Medulla oblongata (tissue), 1 donor: Measurements from ENCODE around the gene NCOA7.
"Not testable (repeated sequence)": the region's sequence is repeated elsewhere in the genome, so short reads cannot be mapped to it uniquely, and the experiment has no call there.

Experiments used
- DNase-seq: peaks from one replicate; pipeline ENCODE4 v3.0.0-alpha.2; 2015; ENCODE audit errors: extremely low spot score

The NCOA7 gene

DNA sequence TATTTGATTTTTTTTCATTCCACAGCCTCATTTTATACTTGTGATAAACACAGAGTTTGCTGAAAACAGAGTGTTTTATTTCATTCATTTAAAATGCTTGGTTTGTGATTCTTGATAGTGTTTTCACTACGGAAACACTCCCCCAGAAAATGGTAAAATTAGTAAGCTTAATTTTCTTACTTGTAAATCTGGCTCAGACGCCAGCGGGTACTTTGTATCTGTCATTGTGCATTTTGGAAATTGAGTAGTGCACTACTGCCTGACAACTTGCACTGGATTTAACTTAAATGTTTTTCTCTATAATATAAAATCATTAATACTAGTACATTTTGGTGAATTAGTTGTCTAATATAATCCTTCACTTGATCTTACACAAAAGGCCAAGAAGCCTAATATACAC lies 128.9 kb downstream of the NCOA7 start:
- DNase-seq = no peak

DNA sequence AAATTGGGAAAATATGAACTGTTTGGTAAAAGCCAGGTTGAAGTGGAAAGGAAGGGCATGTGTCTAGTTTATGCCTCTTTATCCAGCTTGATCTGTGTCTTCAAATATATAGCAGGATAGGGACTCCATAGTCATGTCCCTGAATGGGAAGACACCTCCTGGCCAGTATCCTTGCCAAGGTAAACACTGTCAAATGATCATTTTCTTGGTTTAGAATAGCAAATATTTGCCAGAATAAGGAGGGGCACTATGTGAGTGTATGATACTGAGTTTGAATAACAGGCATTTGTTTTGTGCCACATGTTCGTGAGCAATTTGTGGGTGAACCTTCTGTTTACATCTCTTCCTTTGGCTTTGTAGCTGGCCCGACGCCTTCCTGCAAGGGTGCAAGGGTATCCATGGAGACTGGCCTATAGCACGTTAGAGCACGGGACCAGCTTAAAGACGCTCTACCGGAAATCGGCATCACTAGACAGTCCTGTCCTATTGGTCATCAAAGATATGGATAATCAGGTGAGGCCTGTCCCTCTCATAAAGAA lies 131.6 kb downstream of the NCOA7 start:
- DNase-seq = no peak

DNA sequence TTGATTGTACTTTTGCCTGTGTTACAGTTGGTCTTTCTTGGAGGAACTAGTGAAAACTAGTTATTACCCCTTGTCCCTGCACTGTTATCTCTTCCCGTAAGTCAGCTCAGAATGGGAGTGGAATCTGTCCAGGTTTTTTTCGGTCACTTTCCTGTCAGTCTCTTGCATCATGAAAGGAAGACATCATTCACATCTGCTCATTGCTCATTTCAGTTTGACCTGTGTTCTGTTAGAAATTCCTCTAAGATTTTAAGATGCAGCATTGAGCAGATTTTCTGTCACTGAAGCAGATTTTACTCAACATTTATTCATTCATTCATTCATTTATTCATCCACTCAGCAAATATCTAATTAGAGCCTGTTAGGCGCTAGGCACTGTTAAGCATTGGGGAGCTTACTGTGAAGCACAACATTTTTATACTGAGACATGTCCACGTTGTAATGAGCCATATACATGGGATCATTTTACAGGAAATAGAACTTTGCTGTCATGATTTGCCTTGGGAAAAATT lies 132.7 kb downstream of the NCOA7 start:
- no peak for DNase-seq

DNA sequence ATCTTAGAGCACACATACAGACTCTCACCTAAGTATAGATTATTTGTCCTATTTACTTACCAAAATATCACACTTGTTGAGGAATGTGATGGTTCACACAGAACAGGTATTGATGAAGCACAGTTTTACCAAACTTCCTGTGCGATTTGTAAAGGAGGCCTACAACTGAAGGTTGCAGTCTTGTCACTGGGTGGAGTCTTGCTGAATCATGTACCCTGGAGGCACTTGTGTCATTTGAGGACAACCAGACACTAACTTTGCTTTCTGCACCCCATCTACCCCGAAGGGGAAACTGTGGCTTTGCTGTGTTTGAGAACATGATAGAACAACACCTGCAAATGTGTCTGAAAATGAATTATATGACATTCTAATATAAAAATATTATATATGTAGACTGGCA lies 133.4 kb downstream of the NCOA7 start:
- DNase-seq = no peak

DNA sequence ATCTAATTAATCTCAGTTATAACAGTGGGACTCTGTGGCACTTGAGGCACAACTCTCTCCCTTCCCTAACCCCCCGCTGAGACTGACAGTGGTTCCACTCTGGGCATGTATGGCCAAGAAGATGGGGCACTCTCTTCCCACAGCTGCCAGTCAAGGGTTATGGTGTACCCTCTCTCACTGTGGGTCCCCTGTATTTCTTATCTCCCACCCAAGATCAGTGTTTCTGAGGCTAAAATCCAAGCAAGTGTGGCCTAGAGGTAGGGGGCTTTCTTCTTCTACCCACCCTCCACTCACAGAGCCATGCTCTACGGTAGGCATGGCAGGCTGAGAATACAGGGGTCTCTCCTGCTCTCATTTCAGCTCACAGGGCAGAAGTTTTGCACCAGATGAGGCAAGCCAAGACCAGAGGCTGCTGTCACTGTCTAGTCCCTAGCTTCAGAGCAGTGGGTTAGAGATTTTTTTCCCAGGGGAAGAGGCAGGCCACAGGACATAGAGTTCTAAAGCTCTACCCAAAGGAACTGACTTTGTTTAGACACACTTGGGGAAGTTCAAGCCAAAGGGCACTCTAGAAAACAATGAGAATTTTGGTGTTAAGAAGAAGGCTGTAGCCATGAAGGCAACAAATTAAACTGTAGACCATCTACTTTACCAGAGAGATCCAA lies 134.1 kb downstream of the NCOA7 start:
- DNase-seq = no peak

DNA sequence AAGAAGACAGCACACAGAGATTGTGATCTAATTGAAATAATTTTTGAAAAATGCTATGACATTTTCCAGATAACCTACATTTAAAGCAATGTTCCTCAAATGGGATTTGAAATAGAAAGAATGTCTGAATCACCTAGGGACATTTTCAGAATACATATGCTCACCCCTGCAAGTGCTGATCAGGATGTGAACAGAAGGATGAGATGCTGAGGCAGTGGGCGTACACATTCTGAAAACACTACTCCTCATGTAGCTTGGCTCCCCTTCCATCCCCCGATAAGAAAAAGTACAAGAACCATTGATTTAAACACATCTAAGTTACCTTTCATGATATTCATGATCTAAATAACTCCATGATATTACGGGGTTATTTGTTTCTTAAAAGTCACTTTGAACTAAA lies 136.0 kb downstream of the NCOA7 start:
- no peak for DNase-seq

DNA sequence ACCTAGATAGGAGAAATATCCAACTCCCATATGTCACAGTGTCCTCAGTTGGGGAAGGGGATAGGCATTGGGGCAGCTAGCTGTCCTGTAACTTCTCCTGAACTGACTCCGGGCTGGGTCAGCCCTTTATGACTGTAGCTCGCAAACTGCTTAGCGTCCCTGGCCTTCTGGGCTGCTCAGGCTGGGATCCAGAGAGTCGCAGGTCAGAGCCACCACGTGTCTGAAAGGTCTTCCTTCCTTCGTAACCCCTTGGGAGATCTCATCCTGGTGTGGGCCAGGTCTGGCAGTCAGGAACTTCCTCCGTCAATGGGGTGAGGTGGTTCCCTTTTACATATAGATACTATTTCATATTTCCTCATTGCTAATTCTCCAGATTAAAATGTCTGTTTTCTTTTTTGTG lies 137.0 kb downstream of the NCOA7 start:
- DNase-seq = no peak

DNA sequence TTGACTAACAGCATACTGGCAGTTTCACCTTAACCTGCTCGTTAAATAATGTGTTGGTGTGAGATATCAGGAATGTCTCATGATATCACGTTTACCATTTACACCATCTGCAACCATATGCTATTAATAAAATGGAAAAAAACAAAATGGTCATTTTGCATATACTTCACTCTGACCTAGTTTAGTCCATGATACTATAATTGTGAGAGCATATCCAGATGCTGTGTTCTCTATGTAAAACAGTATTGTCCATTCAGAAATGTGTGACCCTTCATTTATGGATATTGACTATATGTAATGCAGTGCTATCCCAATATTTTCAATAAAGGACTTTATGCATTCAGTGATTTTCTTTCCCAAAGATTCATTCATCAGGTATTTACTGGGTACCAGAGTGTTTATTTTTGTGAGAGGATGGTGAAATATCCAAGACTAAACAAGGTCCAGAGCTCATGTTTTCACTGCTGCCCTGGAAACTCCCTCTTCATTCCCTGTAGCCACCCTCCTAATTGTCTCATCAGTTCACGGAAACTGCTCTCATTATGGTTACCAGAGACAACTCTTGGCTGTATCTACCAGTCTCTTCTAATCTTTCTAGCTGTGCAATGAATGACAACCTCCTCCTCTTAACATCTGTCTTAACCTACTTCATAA lies 140.1 kb downstream of the NCOA7 start:
- DNase-seq = no peak

DNA sequence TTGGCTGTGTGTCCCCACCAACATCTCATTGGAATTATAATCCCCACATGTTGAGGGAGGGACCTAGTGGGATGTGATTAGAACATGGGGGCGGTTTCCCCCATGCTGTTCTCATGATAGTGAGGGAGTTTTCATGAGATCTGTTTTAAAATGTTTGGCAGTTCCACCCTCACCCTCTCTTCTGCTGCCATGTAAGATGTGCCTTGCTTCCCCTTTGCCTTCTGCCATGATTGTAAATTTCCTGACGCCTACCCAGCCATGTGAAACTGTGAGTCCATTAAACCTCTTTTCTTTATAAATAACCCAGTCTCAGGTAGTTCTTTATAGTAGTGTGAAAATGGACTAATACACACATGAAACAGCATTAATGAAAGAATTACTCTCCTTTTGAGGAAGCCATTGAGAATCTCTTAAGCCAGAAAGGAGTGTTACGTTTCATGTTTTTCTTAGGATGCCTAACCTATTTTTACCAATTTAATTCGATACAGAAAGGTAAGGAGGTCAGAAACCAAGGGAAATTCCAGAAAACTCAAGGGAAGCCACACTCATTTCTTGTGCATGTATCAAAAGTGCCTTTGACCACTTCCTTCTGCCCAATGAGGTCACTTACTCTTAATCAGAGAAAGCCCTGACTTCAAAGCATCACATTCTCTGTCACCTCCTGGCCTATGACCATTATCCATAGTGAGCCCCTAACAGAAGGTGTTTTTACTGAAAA lies 141.1 kb downstream of the NCOA7 start:
- no peak for DNase-seq

DNA sequence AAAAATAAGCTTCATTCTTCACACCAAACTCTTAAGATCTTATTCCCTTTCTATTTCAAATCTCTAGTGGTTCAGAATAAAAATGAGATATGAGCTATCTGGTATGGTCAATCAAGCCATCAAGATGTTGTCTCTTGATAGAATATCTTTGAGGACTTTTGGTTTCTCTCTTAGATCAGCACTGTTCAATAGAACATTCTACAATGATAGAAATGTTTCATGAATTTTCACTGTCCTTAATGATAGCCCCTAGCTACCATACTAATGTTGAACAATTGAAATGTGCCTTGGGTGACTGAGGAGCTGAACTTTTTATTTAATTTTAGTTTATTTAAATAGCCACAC lies 141.7 kb downstream of the NCOA7 start:
- DNase-seq = no peak

DNA sequence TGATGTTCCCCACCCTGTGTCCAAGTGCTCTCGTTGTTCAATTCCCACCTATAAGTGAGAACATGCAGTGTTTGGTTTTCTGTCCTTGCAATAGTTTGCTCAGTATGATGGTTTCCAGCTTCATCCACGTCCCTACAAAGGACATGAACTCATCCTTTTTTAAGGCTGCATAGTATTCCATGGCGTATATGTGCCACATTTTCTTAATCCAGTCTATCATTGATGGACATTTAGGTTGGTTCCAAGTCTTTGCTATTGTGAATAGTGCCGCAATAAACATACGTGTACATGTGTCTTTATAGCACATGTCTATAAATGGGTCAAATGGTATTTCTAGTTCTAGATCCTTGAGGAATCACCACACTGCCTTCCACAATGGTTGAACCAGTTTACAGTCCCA lies 144.8 kb downstream of the NCOA7 start:
- DNase-seq = not testable (repeated sequence)

DNA sequence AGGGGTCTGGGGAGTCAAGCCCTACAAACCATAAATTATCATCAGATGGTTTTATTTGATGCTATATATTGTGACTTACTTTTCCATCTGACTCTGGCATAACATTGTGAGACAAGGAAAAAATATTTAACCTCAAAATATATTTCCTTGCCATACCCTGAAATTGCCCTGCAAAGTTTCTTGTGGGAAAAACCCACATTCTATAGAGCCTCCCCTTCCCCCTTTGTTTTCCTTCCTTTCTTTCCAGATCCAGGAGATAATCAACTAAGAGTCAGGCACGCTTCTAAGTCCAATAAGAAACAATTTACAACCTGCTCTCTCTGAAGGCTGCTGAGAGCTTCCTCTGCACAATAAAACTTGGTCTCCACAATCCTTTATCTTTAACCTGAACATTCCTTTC lies 148.3 kb downstream of the NCOA7 start:
- DNase-seq = no peak

DNA sequence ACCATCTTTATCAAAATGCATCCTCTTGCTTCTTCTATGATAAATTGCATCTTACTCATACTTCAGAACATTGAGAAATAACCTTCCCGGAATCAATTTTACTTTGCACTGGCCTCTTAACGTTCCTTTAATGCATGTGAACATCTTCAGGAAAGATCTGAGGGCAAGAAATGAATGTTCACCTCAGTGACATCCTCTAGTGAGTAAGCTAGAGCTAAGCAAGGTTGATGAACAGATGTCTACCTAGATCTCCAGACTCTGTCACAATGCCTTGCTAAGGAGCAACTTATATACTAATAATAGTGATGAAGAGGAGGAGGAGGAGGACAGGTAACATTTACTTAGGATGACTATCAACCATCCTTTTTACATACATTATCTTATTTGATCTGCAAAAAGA lies 149.0 kb downstream of the NCOA7 start:
- DNase-seq = no peak

DNA sequence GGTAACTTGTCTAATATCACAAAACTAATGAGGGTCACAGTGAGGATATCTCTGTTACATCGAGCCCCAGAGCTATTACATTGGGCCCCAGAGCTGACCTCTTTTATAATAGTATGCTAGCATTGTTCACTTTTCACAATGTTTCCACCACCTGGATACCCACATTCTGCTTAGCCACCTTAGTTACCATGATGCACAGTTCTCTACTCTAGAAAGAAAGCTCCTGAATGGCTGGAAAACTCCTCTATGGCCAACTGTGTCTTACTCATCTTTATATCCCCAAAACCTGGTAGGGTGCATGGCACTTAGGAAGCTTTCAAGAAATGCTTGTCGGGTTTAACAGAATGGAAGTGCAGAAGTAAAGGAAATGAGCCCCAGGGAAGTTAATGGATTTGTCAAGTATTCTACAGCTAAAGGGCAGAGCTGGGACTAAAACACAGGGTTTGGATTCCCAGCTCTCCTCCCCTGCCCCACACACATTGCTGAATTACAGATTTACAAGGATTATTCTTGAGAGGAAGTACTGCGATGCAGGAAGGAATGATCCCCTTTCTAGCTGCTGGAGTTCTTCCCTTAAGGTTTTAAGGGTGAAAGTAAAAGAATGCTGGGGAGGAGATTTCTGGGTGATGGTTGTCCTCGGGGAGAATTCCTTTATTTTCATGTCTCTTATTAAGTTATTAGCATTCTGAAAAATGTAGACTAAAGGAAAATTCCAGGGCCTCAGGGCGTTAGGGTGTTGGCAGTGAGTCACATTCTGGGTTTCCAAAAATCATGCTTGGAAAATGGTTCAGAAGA lies 149.7 kb downstream of the NCOA7 start:
- DNase-seq = no peak

DNA sequence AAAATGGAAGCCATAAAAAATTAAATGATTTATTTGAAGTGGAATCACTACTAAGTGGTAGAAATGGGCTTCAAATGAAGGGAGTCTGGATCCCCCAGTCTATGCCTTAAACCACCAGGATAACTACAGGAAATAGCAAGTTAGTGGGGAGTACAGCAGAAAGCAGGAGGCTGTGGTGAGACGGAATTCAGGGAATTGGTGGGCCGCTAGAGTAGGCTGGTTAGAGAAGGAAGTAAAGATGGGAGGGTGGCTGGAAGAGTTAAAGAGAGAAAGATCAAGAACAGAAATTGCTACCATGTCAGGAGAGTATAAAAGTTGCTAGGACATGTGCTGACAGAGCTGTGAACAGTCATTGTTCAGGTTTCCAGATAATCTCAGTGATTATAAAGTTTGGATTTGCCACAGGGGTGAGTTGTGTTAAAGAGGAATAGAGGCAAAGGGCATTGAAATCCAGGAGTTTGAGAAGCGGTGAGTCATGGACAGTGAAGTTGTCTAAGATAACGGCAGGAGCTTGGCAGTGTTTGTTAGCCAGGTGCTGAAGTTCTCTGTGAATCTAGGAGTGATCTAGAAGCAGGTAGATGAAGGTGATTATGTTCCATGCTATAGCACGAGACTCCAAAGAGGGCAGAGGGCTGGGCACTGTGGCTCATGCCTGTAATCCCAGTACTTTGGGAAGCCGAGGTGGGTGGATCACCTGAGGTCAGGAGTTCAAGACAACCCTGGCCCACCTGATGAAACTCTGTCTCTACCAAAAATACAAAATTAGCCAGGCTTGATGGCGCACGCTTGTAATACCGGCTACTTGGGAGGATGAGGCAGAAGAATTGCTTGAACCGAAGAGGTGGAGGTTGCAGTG lies 152.1 kb downstream of the NCOA7 start:
- no peak for DNase-seq

DNA sequence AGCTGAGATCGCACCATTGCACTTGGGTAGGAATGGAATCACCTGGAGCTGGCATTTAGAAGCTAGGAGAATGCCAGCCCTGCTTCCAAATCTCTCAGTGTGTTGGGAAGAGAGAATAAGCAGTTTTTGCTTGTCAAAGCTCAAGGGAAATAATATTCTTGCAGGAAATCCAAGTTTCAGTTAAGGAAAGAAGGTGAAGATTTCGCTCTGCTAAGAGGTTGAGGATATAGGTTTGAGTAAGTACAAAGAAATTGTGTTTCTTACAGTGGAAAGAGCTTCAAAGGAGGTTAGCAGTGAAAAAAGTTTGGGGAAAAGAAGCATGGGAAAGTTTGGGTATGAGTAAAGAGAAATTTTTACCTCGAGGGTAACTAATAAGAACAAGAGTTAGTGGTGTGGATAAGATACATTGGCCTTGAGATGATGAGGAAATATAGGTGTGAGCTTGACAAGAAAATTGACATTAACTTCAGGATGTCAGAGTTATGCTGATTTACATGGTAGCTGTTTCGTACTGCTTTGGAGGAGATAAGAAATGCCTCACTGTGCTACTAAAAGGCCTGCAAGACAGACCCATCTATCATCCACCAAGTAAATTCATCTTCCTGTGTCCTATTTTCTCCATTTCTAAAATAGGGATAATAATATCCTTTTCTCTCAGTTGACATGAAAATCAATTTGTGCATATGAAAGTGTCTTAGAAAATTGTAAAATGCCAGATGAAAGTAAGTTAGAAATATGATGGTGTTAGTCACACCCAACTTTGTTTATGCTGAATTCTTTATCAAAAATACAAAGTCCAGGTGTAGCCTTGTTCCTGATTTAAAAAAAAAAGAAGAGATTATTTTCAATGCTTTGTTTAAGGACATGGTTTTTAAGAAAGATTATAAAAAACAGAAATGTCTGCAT lies 153.0 kb downstream of the NCOA7 start:
- DNase-seq = no peak

DNA sequence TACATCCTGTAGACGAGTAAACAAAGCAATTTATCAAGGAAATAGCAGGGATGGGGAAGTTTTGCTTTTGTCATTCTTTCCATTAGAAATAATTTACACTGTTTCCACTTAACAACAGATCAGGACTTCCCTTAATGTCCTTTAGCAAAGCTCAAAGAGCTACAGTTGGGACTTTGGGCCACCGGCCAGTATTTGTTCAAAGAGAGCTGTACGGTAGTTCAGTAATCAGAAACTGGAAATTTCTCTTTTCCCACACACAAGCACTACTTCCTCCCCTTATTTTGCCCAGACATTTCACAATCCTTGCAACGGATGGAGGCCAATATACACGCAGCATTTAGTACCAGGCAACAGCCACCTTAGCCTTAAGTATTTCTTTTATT lies 153.7 kb downstream of the NCOA7 start:
- peak; percentile 91 for DNase-seq

DNA sequence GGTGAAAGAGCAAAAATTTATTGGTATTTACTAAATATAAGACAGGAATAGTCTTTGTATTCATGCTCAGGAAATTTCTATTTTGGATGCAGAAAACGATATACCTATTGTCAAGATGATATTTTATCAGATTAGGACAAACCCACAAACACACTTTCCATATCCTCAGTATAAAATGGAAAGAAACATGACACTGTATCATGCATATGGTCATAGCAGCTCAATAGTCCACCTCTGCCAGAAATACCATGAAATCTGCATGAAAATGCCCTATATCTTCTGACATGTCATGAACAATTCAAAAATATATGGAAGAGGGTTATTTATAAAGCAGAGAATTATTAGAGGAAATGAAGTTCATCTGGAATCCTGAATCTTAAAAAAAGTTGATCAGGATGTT lies 154.1 kb downstream of the NCOA7 start:
- no peak for DNase-seq

DNA sequence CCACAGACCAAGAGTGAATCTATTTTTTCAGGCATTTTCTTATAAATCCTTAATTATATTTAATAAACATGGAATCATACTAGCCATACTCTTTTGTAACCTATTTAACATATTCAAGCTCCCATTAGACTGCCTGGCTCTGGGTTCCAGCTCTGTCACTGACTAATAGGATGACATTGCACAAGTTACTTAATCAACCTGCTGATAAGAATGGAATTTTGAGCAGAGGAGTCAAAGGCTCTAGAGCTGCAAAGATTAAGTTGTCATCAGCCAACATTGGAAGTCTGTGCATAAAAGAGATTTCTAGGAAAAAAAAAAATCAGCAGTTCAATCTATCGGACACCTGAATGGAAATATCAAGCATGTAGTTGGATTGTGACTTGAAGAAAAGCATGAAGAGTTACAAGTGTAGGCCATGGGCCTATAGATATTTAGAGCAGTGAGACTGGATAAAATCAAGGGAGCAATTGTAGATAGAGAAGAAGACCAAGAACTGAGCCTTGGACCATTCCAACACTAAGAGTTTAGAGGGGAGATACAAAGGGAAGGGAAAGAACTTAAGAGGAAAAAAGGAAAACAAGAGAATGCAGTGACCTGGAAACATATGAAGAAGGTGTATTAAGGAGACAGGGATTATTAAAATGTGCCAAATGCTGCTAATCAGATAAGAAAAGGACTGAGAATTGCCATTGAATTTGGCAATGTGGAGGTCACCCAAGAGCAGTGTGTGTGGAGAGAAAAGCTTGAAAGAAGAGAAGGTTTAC lies 154.8 kb downstream of the NCOA7 start:
- DNase-seq = no peak
